HG02678 (cell line): ENCODE results near the gene C1QTNF3.
A peak's percentile ranks its signal among the peaks of the same experiment; 100 is the strongest.

ENCODE experiments used
- ATAC-seq: cut with Tn5 transposase; IDR thresholded peaks from one replicate; pipeline ENCODE4 v1.9.1; 2021; ENCODE audit warnings: mild to moderate bottlenecking, moderate library complexity; ENCODE audit not compliant: unreplicated experiment

C1QTNF3 gene

GRCh38 chr5:34001241-34001841, 41.7 kb downstream of the C1QTNF3 start:
- ATAC-seq, result no peak

GRCh38 chr5:33999978-34000377, 43.0 kb downstream of the C1QTNF3 start:
- ATAC-seq, result no peak

GRCh38 chr5:33997331-33997983, 45.6 kb downstream of the C1QTNF3 start:
- peak; percentile 63 for ATAC-seq

GRCh38 chr5:33995865-33996264, 47.1 kb downstream of the C1QTNF3 start:
- no peak for ATAC-seq

GRCh38 chr5:33994845-33995244, 48.2 kb downstream of the C1QTNF3 start:
- ATAC-seq, result no peak

DNA sequence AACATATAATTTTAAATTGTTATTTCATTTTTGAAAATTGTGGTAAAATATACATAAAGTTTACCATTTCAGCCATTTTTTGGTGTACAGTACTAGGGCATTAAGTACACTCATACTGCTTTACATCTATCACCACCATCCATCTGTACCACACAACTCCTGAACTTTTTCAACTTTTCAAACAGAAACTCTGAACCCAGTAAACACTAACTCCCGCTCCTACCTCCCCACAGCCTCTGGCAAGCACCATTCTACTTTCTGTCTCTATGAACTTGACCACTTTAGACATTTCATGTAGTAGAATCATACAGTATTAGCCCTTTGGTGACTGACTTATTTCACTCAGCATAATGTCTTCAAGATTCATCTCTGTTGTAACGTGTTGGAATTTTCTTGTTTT, 50.1 kb downstream of the C1QTNF3 start:
- no peak for ATAC-seq

DNA sequence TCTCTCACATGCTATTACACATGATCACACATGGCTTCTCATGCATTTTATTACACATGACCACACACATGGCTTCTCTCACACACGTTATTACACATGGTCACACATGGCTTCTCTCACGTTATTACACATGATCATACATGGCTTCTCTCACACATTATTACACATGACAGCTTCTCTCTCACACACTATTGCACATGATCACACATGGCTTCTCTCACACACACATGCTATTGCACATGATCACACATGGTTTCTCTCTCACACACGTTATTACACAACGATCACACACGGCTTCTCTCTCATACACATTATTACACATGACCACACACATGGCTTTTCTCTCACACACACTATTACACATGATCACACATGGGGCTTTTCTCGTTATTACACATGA, 57.6 kb downstream of the C1QTNF3 start:
- ATAC-seq, result no peak

DNA sequence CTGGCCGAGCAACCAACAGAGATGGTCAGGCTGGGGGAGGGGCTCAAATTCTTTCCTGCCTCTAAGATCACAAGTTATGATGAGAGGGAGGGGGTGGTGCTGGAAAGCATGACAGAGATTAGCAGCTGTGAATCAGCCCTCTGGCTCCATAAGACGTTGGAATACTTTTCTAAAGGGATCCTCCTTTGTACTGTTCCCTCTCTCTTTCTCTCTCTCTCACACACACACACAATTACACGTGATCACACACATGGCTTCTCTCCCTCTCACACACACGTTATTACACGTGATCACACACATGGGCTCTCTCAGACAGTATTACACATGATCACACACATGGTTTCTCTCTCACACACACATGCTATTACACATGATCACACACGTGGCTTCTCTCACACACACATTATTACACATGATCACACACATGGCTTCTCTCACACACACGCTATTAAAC, 58.3 kb downstream of the C1QTNF3 start, which contains the start of gene SLC45A2:
TSS of gene SLC45A2 (minus strand) at position 23 of the 454 bp plus-strand sequence. CDS start 110 bp downstream, outside the sequence.
- ATAC-seq, result no peak

GRCh38 chr5:33984178-33984577, 58.8 kb downstream of the C1QTNF3 start:
- no peak for ATAC-seq

DNA sequence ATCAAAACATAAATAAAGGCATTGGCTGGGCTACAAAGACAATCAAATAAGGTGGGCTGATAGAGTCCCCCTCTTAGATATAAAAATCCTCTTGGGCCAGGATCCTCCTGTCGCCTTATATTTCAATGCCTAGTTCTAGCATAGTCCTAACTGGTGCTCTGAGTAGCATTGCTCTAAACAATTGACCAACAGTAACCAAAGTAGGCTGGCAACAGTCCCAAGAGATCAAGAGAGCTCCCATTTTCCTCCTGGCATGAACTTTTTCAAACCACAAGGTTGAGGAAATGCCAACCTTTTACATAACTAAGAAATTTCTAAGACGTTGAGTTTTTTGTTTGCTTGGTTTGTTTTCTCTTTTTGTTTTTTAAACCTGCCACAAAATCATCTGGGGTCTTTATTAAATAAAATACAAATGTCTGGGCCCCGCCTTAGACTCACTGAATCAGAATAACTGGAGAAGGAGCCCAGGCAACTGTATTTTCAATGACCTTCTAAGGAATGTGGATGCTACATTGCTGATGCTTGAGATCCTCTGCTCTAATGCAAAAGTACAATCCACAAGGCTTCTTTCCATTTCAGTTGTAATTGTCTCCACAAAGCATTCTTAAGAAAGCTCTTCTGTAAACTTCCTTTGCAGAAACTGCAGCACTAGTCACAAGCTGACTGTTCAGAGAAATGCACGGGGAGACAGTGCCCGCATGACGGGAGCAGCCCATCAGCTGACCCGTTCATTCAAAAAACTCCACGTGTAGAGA, 61.4 kb downstream of the C1QTNF3 start:
- no peak for ATAC-seq

DNA sequence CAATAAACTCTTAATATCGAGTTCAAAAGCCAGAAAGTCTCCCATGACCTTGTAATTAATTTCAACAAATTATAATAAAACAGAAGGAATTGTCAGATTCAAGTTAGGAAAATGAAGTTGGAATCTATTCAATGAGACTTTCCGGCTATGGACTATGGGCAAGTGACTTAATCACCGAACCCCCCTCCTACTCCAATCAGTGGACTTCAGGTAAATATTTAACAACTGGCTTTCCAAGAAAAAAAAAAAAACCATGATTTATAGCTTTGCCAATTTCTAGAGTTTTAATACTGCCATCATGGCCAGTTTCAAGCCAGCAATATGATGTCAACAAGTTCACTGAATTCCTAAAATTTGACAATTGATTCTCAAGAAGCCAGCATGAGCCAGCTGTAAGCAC, 63.0 kb downstream of the C1QTNF3 start:
- no peak for ATAC-seq

DNA sequence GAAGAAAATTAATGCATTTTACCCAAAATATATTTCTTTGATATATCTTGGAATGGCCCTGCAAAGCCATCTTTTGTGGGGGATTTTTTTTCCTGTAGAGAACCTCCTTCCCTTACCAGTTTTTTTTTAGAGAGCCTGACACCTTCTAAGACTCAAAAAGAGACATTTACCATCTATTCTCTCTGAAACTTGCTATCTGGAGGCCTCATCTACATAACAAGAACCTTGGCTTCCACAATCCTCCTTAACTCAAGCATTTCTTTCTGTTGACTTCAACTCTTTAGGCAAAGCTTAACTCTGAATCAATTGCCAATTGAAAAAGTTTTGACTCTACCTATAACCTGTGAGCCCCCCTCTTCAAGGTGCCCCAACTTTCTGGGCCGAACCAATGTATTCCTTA, 64.7 kb downstream of the C1QTNF3 start:
- no peak for ATAC-seq

GRCh38 chr5:33976307-33976706, 66.7 kb downstream of the C1QTNF3 start:
- ATAC-seq, result no peak

DNA sequence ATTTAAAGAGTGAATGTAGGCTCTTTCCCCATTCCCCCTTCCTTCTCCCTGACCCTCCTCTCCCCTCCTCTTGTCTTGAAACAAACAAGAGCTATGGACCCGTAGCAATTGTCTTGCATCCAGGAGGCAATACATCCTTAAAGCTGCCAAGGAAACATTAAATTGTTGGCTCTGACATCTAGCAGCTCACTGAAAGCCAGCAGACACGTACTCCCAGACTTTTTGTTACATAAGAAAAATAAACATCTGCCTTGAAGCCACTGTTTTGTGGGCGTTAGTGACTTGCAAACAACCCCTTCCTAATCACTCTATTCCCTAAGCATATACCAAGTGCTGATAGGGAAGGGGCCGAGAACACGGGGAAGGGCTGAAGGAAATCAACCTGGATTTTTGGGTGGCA, 67.2 kb downstream of the C1QTNF3 start:
- ATAC-seq, result no peak

DNA sequence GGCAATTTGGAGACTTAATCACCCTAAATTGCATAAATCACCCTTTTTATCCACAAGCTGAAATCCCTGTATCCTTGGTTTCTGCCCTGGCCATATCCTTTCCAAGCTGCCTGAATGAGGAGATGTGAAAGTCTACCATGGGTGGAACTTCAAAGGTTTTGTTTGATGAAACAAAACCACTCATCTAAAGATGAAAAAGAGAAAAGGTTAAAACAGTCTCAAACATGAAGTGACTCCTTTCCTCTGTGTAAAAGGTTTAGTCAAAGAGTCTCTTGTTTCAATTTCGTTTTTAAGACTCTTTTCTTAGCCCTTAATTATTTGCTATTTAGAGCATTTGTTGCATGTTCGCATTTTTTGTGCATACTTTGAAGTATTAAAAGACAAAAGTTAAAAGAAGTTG, 69.7 kb downstream of the C1QTNF3 start:
- ATAC-seq, result no peak

GRCh38 chr5:33969572-33970452, 73.2 kb downstream of the C1QTNF3 start:
- ATAC-seq, result peak; percentile 75

DNA sequence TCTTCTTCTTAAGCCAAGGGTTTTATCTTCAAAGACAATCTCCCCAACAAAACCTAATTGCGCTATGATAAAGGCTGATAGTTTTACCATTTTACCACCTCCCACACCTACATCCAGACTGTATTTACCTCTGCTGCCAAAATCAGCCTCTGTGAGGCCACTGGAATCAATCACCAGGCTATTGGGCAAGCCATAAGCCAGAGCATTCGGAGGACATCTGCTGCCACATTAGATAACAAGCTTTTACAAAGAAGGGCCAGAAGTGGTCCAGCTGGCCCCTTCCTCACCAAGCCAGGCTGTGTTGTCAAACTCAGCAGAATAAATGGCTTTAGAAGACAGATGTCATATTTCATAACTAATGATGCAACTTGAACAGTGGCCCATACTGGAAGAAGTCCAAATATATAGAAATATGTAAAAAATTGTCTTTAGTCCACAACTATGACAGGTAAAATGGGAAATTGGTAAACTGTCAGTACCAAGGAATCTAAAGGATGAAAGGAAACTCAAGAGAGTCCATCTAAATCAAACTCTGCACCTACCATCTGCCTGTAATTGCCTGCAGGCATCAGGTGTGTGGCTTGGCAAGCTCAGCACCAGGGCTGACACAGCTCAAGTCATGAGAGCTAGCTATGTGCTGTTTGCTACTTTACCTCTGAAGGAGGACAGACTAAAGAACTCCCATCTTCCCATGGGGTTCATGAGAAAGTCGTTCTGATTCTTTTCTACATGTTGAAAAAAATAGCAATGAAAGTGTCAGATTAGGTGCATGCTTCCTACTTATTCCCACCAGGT, 74.6 kb downstream of the C1QTNF3 start:
- ATAC-seq, result no peak
